ENCODE measurements around the gene ATAD3A. TPM values are rescaled to one million over a fixed set of nuclear protein-coding genes. Genes with fewer than 3 reads are reported as not detected.

ATAD3A gene
- total RNA-seq, 4 donors from 2014 or later, result 1.8 to 14.8 (median 11.7) TPM

GRCh38 chr1:1548591-1548990 is 36.6 kb downstream of the ATAD3A start:
- TF ChIP-seq POLR2A (IDR thresholded peaks at IDR 0.05), result no peak
- no peak for TF ChIP-seq CTCF (IDR thresholded peaks at IDR 0.05)
- H3K4me1 ChIP-seq, result no peaks in the 10 kb centered on the region
- no peak overlapping the region for H3K27ac ChIP-seq
- intact Hi-C loops (cut with DNase I; ENCODE audit: low total_unique reads), result no loop called here
- H3K27me3 ChIP-seq, result no peaks in the 10 kb centered on the region
- no peak overlapping the region for H3K4me3 ChIP-seq
- H3K9me3 ChIP-seq, result no peaks in the 10 kb centered on the region
- DNase-seq, result no peak
- H3K36me3 ChIP-seq, result no peaks in the 10 kb centered on the region

GRCh38 chr1:1550087-1550486 is 38.1 kb downstream of the ATAD3A start:
- no peak overlapping the region for H3K4me3 ChIP-seq
- no peak for DNase-seq
- no peak overlapping the region for H3K27ac ChIP-seq
- H3K9me3 ChIP-seq, result no peaks in the 10 kb centered on the region
- TF ChIP-seq POLR2A (IDR thresholded peaks at IDR 0.05) (no peak), CTCF (IDR thresholded peaks at IDR 0.05) (no peak)
- intact Hi-C loops (cut with DNase I; ENCODE audit: low total_unique reads), result no loop called here
- no peaks in the 10 kb centered on the region for H3K4me1 ChIP-seq
- H3K36me3 ChIP-seq, result no peaks in the 10 kb centered on the region
- no peaks in the 10 kb centered on the region for H3K27me3 ChIP-seq

GRCh38 chr1:1550591-1551432 is 38.9 kb downstream of the ATAD3A start:
- H3K27ac ChIP-seq, result no peak overlapping the region
- no peak overlapping the region for H3K4me3 ChIP-seq
- TF ChIP-seq POLR2A (IDR thresholded peaks at IDR 0.05), result no peak
- TF ChIP-seq CTCF (IDR thresholded peaks at IDR 0.05), result peak in 1 of 4 experiments; percentile 10
- intact Hi-C loops (cut with DNase I; ENCODE audit: low total_unique reads), result no loop called here
- no peaks in the 10 kb centered on the region for H3K4me1 ChIP-seq
- no peaks in the 10 kb centered on the region for H3K36me3 ChIP-seq
- DNase-seq, result no peak
- no peaks in the 10 kb centered on the region for H3K9me3 ChIP-seq
- H3K27me3 ChIP-seq, result no peaks in the 10 kb centered on the region

GRCh38 chr1:1551524-1552262 is 39.7 kb downstream of the ATAD3A start:
- H3K27ac ChIP-seq, result no peak overlapping the region
- TF ChIP-seq POLR2A (IDR thresholded peaks at IDR 0.05) (no peak), CTCF (IDR thresholded peaks at IDR 0.05) (no peak)
- H3K36me3 ChIP-seq, result no peaks in the 10 kb centered on the region
- H3K4me1 ChIP-seq, result no peaks in the 10 kb centered on the region
- no peak overlapping the region for H3K4me3 ChIP-seq
- intact Hi-C loops (cut with DNase I; ENCODE audit: low total_unique reads), result no loop called here
- DNase-seq, result no peak
- no peaks in the 10 kb centered on the region for H3K27me3 ChIP-seq
- H3K9me3 ChIP-seq, result no peaks in the 10 kb centered on the region

- Histone ChIP-seq H3K36me3 (no peaks in the 10 kb centered on the region), H3K4me1 (no peaks in the 10 kb centered on the region), H3K27ac (no peak overlapping the region), H3K4me3 (no peak overlapping the region), H3K27me3 (no peaks in the 10 kb centered on the region), H3K9me3 (no peaks in the 10 kb centered on the region)
- no peak for DNase-seq
- intact Hi-C loops (cut with DNase I; ENCODE audit: low total_unique reads), result no loop called here
- TF ChIP-seq CTCF (IDR thresholded peaks at IDR 0.05) (no peak), POLR2A (IDR thresholded peaks at IDR 0.05) (no peak)
These were observed 40.3 kb downstream of the ATAD3A start for GRCh38 chr1:1552263-1552639.

Measured in uterus (tissue), 4 donors.